Breast epithelium (tissue), 4 donors: ENCODE results near the gene IL22RA1. TPM values are rescaled to one million over a fixed set of nuclear protein-coding genes. Genes with fewer than 3 reads are reported as not detected.

Source experiments
- DNase-seq, 2 donors: peaks; one replicate each; pipeline ENCODE4 v3.0.0-alpha.2; 2019; ENCODE audit warnings: low spot score in 2 of 2
- H3K27ac ChIP-seq, 2 donors: fragments of 200-600 bp; sonication (generic) in 1 of 2; one replicate each; pipeline ENCODE4 v1.5.1; 2016 to 2019; ENCODE audit warnings: mild to moderate bottlenecking in 1 of 2
- H3K27me3 ChIP-seq, 2 donors: fragments of 200-600 bp; sonication (generic) in 1 of 2; one replicate each; pipeline versions ENCODE4 v1.5.1 to v1.6.0; 2017 to 2019; ENCODE audit warnings: control low read depth in 1 of 2, mild to moderate bottlenecking in 1 of 2
- H3K36me3 ChIP-seq: fragments of 200-600 bp; one replicate; pipeline ENCODE4 v1.5.1; 2019
- H3K4me1 ChIP-seq, 2 donors: fragments of 200-600 bp; sonication (generic); one replicate each; pipeline ENCODE4 v1.5.1; 2016 to 2019; ENCODE audit warnings: control low read depth in 1 of 2
- H3K4me3 ChIP-seq, 3 donors: fragments of 200-600 bp; sonication (generic); 1 replicate in 2 of 3; 2 replicates in 1 of 3; pipeline ENCODE4 v1.5.1; 2016 to 2019; ENCODE audit warnings: mild to moderate bottlenecking in 3 of 3, moderate library complexity in 2 of 3
- H3K9me3 ChIP-seq, 2 donors: fragments of 200-600 bp; sonication (generic) in 1 of 2; one replicate each; pipeline ENCODE4 v1.5.1; 2016 to 2019; ENCODE audit warnings: control low read depth in 1 of 2
- CTCF ChIP-seq, 3 donors: fragments of 450-650 bp; IDR thresholded peaks; one replicate each; pipeline ENCODE4 v1.5.1; 2016 to 2017; ENCODE audit warnings: antibody characterized with exemption in 3 of 3, mild to moderate bottlenecking in 3 of 3, moderate library complexity in 3 of 3
- POLR2A ChIP-seq: fragments of 450-650 bp; IDR thresholded peaks from one replicate; pipeline ENCODE4 v1.6.1; 2016; ENCODE audit warnings: antibody characterized with exemption, mild to moderate bottlenecking, moderate library complexity
- POLR2AphosphoS5 ChIP-seq, 3 donors: sonication (generic); formaldehyde crosslinking; IDR thresholded peaks; one replicate each; pipeline ENCODE4 v1.6.1; 2017; ENCODE audit warnings: antibody characterized with exemption in 3 of 3
- intact Hi-C: fragments of 100-400 bp; cut with DNase I; formaldehyde crosslinking; loops from one replicate; pipeline ENCODE4 v1.15.1; 2023; ENCODE audit warnings: low total_unique reads
- total RNA-seq, 3 donors: library from RNA; depleted of rRNA; stranded (reverse); fragments of >200 nt; gene quantifications; one replicate each; pipeline ENCODE4 v1.1.0, GENCODE V29; 2016

IL22RA1 gene
- total RNA-seq, 3 donors from 2014 or later, result 0.73 to 0.98 TPM; not detected in 1

- TF ChIP-seq POLR2A, result no peak
- no peak for TF ChIP-seq CTCF (IDR thresholded peaks at IDR 0.05)
- no peak for TF ChIP-seq POLR2AphosphoS5 (IDR thresholded peaks at IDR 0.05)
- Histone ChIP-seq H3K36me3 (no peaks in the 10 kb centered on the region), H3K4me3 (no peak overlapping the region), H3K27ac (no peak overlapping the region), H3K4me1 (no peaks in the 10 kb centered on the region), H3K9me3 (no peaks in the 10 kb centered on the region), H3K27me3 (no peaks in the 10 kb centered on the region)
- DNase-seq, result no peak
- intact Hi-C loops, result no loop called here
Measured at GRCh38 chr1:24157918-24158481, 15.1 kb upstream of the IL22RA1 start.

- H3K4me1 ChIP-seq, result no peaks in the 10 kb centered on the region
- no peak overlapping the region for H3K27ac ChIP-seq
- intact Hi-C loops, result no loop called here
- no peaks in the 10 kb centered on the region for H3K36me3 ChIP-seq
- H3K27me3 ChIP-seq, result no peaks in the 10 kb centered on the region
- no peaks in the 10 kb centered on the region for H3K9me3 ChIP-seq
- no peak overlapping the region for H3K4me3 ChIP-seq
- DNase-seq, result no peak
- TF ChIP-seq POLR2AphosphoS5 (IDR thresholded peaks at IDR 0.05) (no peak), POLR2A (no peak), CTCF (IDR thresholded peaks at IDR 0.05) (no peak)
Measured at GRCh38 chr1:24156542-24157260, 13.8 kb upstream of the IL22RA1 start.

- Histone ChIP-seq H3K27ac (no peak overlapping the region), H3K4me1 (no peaks in the 10 kb centered on the region), H3K9me3 (no peaks in the 10 kb centered on the region), H3K4me3 (no peak overlapping the region), H3K36me3 (no peaks in the 10 kb centered on the region), H3K27me3 (no peaks in the 10 kb centered on the region)
- no peak for DNase-seq
- no peak for TF ChIP-seq POLR2AphosphoS5 (IDR thresholded peaks at IDR 0.05)
- no peak for TF ChIP-seq POLR2A
- no peak for TF ChIP-seq CTCF (IDR thresholded peaks at IDR 0.05)
- intact Hi-C loops, result no loop called here
Measured at GRCh38 chr1:24155011-24155782, 12.3 kb upstream of the IL22RA1 start.

GRCh38 chr1:24154215-24154614 lies 11.3 kb upstream of the IL22RA1 start:
- H3K27me3 ChIP-seq, result no peaks in the 10 kb centered on the region
- intact Hi-C loops, result no loop called here
- no peaks in the 10 kb centered on the region for H3K36me3 ChIP-seq
- no peak overlapping the region for H3K27ac ChIP-seq
- H3K9me3 ChIP-seq, result no peaks in the 10 kb centered on the region
- H3K4me1 ChIP-seq, result no peaks in the 10 kb centered on the region
- no peak overlapping the region for H3K4me3 ChIP-seq
- DNase-seq, result no peak
- TF ChIP-seq CTCF (IDR thresholded peaks at IDR 0.05), result no peak
